ENCODE results near the gene ARHGDIA. TPM values are rescaled to one million over a fixed set of nuclear protein-coding genes. Genes with fewer than 3 reads are reported as not detected.

ARHGDIA gene
- total RNA-seq, 1 experiment from 2014 or later, result 247 TPM

DNA sequence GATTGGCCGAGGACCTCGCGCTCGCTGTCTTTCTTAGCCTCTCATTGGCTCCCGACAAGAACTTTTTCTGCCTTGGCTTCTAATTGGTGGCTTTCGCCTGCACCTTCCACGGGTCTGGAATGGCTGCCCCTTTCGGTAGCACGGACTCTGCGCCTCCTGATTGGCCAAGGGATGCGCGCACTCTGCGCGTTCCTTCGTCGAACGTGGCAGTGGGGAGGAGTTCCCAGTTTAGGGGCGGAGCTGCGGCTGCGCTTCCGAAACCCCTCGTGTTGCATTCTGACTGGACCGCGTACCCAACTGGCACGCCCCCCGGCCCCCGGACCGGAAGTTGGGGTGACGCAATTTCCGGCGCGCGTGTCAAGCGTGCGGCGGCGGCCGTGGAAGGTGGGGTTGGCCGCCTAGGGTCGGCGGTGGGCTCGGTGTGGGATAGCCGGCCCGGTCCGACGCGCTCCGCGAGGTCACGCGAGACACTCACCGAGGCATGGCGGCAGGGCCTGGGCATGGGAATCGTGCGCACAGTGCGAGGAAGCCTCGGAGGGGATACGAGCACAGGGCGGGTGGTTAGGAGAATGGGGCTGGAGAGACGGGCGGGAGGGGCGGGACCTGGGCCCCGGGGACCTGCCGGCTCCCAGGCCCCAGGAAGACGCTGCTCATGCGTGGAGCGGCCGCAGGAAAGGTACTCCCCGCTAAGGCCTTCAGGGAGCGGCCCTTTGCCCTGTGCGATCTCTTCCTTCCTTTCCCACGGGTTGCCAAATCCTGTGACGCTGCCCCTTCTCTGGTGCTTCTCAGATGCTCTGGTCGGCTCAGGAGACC is 10.2 kb downstream of the ARHGDIA start (continued):
- TF ChIP-seq, protein P1, sequence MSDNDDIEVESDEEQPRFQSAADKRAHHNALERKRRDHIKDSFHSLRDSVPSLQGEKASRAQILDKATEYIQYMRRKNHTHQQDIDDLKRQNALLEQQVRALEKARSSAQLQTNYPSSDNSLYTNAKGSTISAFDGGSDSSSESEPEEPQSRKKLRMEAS (CRISPR knock-in tag; IDR thresholded peaks at IDR 0.05), result peak; percentile 93
- TF ChIP-seq, protein P2, sequence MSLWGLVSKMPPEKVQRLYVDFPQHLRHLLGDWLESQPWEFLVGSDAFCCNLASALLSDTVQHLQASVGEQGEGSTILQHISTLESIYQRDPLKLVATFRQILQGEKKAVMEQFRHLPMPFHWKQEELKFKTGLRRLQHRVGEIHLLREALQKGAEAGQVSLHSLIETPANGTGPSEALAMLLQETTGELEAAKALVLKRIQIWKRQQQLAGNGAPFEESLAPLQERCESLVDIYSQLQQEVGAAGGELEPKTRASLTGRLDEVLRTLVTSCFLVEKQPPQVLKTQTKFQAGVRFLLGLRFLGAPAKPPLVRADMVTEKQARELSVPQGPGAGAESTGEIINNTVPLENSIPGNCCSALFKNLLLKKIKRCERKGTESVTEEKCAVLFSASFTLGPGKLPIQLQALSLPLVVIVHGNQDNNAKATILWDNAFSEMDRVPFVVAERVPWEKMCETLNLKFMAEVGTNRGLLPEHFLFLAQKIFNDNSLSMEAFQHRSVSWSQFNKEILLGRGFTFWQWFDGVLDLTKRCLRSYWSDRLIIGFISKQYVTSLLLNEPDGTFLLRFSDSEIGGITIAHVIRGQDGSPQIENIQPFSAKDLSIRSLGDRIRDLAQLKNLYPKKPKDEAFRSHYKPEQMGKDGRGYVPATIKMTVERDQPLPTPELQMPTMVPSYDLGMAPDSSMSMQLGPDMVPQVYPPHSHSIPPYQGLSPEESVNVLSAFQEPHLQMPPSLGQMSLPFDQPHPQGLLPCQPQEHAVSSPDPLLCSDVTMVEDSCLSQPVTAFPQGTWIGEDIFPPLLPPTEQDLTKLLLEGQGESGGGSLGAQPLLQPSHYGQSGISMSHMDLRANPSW (CRISPR knock-in tag; conservative IDR thresholded peaks at IDR 0.05; ENCODE audit: low read depth), result no peak
- no peak for TF ChIP-seq TP53 (CRISPR knock-in tag; IDR thresholded peaks at IDR 0.05)
- TF ChIP-seq, protein P3, sequence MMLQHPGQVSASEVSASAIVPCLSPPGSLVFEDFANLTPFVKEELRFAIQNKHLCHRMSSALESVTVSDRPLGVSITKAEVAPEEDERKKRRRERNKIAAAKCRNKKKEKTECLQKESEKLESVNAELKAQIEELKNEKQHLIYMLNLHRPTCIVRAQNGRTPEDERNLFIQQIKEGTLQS (CRISPR knock-in tag; conservative IDR thresholded peaks at IDR 0.05), result peak; percentile 54; the same call in 1 of the 2 replicates
- TF ChIP-seq ZNF121 (CRISPR knock-in tag; IDR thresholded peaks at IDR 0.05), result no peak
- TF ChIP-seq, protein P4, sequence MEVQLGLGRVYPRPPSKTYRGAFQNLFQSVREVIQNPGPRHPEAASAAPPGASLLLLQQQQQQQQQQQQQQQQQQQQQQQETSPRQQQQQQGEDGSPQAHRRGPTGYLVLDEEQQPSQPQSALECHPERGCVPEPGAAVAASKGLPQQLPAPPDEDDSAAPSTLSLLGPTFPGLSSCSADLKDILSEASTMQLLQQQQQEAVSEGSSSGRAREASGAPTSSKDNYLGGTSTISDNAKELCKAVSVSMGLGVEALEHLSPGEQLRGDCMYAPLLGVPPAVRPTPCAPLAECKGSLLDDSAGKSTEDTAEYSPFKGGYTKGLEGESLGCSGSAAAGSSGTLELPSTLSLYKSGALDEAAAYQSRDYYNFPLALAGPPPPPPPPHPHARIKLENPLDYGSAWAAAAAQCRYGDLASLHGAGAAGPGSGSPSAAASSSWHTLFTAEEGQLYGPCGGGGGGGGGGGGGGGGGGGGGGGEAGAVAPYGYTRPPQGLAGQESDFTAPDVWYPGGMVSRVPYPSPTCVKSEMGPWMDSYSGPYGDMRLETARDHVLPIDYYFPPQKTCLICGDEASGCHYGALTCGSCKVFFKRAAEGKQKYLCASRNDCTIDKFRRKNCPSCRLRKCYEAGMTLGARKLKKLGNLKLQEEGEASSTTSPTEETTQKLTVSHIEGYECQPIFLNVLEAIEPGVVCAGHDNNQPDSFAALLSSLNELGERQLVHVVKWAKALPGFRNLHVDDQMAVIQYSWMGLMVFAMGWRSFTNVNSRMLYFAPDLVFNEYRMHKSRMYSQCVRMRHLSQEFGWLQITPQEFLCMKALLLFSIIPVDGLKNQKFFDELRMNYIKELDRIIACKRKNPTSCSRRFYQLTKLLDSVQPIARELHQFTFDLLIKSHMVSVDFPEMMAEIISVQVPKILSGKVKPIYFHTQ (CRISPR knock-in tag; IDR thresholded peaks at IDR 0.05), result no peak
- TF ChIP-seq RELA (CRISPR knock-in tag; IDR thresholded peaks at IDR 0.05; ENCODE audit: borderline replicate concordance), result no peak
- TF ChIP-seq, protein P5, sequence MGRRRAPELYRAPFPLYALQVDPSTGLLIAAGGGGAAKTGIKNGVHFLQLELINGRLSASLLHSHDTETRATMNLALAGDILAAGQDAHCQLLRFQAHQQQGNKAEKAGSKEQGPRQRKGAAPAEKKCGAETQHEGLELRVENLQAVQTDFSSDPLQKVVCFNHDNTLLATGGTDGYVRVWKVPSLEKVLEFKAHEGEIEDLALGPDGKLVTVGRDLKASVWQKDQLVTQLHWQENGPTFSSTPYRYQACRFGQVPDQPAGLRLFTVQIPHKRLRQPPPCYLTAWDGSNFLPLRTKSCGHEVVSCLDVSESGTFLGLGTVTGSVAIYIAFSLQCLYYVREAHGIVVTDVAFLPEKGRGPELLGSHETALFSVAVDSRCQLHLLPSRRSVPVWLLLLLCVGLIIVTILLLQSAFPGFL (CRISPR knock-in tag; IDR thresholded peaks at IDR 0.05; ENCODE audit: borderline replicate concordance), result no peak
- no peak for TF ChIP-seq RORB (CRISPR knock-in tag; IDR thresholded peaks at IDR 0.05)
- no peak for TF ChIP-seq ELF4 (CRISPR knock-in tag; IDR thresholded peaks at IDR 0.05; ENCODE audit: low read depth)
- no peak for TF ChIP-seq IRF2 (CRISPR knock-in tag; IDR thresholded peaks at IDR 0.05; ENCODE audit: borderline replicate concordance, low read depth)
- TF ChIP-seq, protein P6, sequence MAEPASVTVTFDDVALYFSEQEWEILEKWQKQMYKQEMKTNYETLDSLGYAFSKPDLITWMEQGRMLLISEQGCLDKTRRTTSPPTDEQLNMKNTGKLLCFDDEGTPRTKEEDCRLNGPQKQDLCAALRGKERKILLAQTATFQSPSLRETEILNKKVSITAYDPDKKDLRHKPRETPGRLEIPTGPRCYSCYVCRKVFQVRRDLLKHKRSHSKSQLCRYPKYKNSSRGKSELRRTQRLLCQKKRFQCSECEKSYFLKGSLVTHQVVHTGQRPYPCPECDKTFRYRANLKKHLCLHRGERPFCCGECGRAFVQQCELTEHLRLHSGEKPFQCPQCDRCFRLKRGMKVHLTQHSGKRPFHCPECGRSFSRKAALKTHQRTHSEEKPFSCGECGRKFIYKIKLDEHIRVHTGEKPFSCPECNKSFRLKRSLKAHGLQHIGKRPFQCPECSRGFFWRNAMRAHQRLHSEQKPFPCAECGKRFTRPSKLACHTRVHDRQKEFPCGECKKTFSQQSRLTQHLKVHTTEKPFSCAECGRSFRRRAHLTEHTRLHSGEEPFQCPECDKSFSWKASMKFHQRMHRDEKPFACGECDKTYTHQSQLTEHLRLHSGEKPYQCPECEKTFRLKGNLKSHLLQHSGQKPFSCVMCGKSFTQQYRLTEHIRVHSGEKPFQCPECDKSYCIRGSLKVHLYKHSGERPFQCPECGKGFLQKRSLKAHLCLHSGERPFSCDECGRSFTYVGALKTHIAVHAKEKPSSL (CRISPR knock-in tag; conservative IDR thresholded peaks at IDR 0.05), result no peak
- TF ChIP-seq, protein P7, sequence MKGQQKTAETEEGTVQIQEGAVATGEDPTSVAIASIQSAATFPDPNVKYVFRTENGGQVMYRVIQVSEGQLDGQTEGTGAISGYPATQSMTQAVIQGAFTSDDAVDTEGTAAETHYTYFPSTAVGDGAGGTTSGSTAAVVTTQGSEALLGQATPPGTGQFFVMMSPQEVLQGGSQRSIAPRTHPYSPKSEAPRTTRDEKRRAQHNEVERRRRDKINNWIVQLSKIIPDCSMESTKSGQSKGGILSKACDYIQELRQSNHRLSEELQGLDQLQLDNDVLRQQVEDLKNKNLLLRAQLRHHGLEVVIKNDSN (CRISPR knock-in tag; IDR thresholded peaks at IDR 0.05), result peak; percentile 37; the same call in 1 of the 2 replicates
- TF ChIP-seq, protein P8, sequence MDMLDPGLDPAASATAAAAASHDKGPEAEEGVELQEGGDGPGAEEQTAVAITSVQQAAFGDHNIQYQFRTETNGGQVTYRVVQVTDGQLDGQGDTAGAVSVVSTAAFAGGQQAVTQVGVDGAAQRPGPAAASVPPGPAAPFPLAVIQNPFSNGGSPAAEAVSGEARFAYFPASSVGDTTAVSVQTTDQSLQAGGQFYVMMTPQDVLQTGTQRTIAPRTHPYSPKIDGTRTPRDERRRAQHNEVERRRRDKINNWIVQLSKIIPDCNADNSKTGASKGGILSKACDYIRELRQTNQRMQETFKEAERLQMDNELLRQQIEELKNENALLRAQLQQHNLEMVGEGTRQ (CRISPR knock-in tag; IDR thresholded peaks at IDR 0.05), result peak; percentile 63
- TF ChIP-seq ATF1 (CRISPR knock-in tag; IDR thresholded peaks at IDR 0.05), result no peak
- TF ChIP-seq JAZF1 (CRISPR knock-in tag; IDR thresholded peaks at IDR 0.05), result no peak
- TF ChIP-seq ESRRA (CRISPR knock-in tag; IDR thresholded peaks at IDR 0.05; ENCODE audit: borderline replicate concordance), result no peak
- TF ChIP-seq ZBTB21 (CRISPR knock-in tag; IDR thresholded peaks at IDR 0.05; ENCODE audit: borderline replicate concordance), result no peak
- TF ChIP-seq, protein P9, sequence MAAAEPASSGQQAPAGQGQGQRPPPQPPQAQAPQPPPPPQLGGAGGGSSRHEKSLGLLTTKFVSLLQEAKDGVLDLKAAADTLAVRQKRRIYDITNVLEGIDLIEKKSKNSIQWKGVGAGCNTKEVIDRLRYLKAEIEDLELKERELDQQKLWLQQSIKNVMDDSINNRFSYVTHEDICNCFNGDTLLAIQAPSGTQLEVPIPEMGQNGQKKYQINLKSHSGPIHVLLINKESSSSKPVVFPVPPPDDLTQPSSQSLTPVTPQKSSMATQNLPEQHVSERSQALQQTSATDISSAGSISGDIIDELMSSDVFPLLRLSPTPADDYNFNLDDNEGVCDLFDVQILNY (CRISPR knock-in tag; IDR thresholded peaks at IDR 0.05), result no peak
- TF ChIP-seq, protein P10, sequence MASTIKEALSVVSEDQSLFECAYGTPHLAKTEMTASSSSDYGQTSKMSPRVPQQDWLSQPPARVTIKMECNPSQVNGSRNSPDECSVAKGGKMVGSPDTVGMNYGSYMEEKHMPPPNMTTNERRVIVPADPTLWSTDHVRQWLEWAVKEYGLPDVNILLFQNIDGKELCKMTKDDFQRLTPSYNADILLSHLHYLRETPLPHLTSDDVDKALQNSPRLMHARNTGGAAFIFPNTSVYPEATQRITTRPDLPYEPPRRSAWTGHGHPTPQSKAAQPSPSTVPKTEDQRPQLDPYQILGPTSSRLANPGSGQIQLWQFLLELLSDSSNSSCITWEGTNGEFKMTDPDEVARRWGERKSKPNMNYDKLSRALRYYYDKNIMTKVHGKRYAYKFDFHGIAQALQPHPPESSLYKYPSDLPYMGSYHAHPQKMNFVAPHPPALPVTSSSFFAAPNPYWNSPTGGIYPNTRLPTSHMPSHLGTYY (CRISPR knock-in tag; IDR thresholded peaks at IDR 0.05), result peak; percentile 97
- no peak for TF ChIP-seq GRHL2 (CRISPR knock-in tag; IDR thresholded peaks at IDR 0.05; ENCODE audit: insufficient replicate concordance, severe bottlenecking)
- no peak; the same call in 1 of the 2 replicates for TF ChIP-seq TEAD1 (CRISPR knock-in tag; IDR thresholded peaks at IDR 0.05)
- peak; percentile 99 for TF ChIP-seq NFYB (CRISPR knock-in tag; conservative IDR thresholded peaks at IDR 0.05; ENCODE audit: low read depth)
